ENCODE data around the gene PIGC.

The PIGC gene

DNA sequence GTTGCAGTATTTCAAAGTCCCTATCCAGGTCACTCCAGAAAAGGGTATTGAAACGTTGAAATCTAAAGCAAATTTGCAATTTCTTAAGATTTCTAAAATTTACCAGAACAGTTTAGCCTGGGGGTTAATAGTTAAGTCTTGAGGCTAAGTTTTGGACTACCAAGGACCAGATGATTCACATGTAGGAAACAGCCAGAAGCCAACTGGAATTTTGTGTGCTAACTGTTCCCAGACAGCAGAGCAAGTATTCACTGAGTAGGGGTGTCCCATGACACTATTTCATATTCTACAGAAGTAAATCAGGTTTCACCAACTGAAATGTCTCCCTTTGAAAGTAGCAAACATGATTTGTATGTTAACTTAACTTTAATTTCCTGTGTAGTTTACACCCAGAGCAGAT is 34.9 kb downstream of the PIGC start:
- DNase-seq (ENCODE audit: low spot score), result no peak
- TF ChIP-seq CTCF (IDR thresholded peaks at IDR 0.05; ENCODE audit: extremely low read depth, insufficient read depth, missing control alignments), result no peak
- in situ Hi-C loops (cut with MboI; ENCODE audit: low pct_unique_long_range_greater_than_20kb, low sequenced_read_pairs, unreplicated experiment), result loop anchor here (25.0 kb wide), 1 partner anchor 597 kb away; no protein-coding TSS in a partner anchor

- in situ Hi-C loops (cut with MboI; ENCODE audit: low pct_unique_long_range_greater_than_20kb, low sequenced_read_pairs, unreplicated experiment), result loop anchor here (25.0 kb wide), 1 partner anchor 595 kb away; no protein-coding TSS in a partner anchor
- TF ChIP-seq CTCF (IDR thresholded peaks at IDR 0.05; ENCODE audit: extremely low read depth, insufficient read depth, missing control alignments), result no peak
- DNase-seq (ENCODE audit: low spot score), result no peak
Observed at GRCh38 chr1:172406968-172407367, 36.9 kb downstream of the PIGC start.

DNA sequence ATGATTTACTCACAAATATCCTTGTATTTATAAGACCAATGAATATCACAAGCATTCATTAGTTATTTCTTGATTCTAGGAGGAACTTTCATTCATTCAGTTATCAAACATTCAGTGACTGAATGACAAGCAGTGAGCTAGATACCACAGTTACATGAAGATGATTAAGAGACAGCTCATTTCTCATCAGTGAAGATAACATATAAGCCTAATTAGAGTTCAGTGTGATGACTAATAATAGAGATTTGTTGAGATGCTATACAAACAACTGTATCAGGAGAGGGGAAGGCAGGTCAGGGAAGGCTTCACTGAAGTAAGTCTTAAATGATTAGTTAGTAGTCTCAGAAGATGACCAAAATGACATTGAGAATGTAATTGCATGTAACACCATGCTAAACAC is 38.0 kb downstream of the PIGC start:
- TF ChIP-seq CTCF (IDR thresholded peaks at IDR 0.05; ENCODE audit: extremely low read depth, insufficient read depth, missing control alignments), result no peak
- DNase-seq (ENCODE audit: low spot score), result no peak
- in situ Hi-C loops (cut with MboI; ENCODE audit: low pct_unique_long_range_greater_than_20kb, low sequenced_read_pairs, unreplicated experiment), result loop anchor here (25.0 kb wide), 1 partner anchor 594 kb away; no protein-coding TSS in a partner anchor

- in situ Hi-C loops (cut with MboI; ENCODE audit: low pct_unique_long_range_greater_than_20kb, low sequenced_read_pairs, unreplicated experiment), result loop anchor here (25.0 kb wide), 1 partner anchor 592 kb away; no protein-coding TSS in a partner anchor
- no peak for TF ChIP-seq CTCF (IDR thresholded peaks at IDR 0.05; ENCODE audit: extremely low read depth, insufficient read depth, missing control alignments)
- DNase-seq (ENCODE audit: low spot score), result no peak
Observed at GRCh38 chr1:172404121-172404520, 39.7 kb downstream of the PIGC start.

GRCh38 chr1:172402878-172403569 is 40.8 kb downstream of the PIGC start:
- no peak for TF ChIP-seq CTCF (IDR thresholded peaks at IDR 0.05; ENCODE audit: extremely low read depth, insufficient read depth, missing control alignments)
- in situ Hi-C loops (cut with MboI; ENCODE audit: low pct_unique_long_range_greater_than_20kb, low sequenced_read_pairs, unreplicated experiment), result loop anchor here (25.0 kb wide), 1 partner anchor 591 kb away; no protein-coding TSS in a partner anchor
- no peak for DNase-seq (ENCODE audit: low spot score)

DNA sequence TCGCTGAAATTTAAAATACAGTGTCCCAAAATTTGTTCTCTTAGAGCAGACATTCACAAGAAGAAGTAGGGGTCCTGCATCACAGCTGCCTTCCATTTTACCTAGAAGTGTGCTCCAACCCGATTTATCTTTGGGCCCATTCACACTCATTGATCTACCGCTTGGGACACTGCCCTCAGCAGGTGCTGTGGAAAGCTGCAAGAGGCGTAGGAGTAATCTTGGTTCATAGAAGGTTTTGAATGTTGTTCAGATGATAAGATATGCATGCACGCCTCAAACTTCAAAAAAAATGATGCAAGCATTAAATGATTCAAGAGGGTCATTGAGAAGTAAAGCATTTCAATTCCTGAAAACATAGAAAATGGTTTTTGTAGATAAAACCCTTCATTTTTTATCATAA is 42.0 kb downstream of the PIGC start:
- in situ Hi-C loops (cut with MboI; ENCODE audit: low pct_unique_long_range_greater_than_20kb, low sequenced_read_pairs, unreplicated experiment), result loop anchor here (25.0 kb wide), 1 partner anchor 590 kb away; no protein-coding TSS in a partner anchor
- no peak for DNase-seq (ENCODE audit: low spot score)
- TF ChIP-seq CTCF (IDR thresholded peaks at IDR 0.05; ENCODE audit: extremely low read depth, insufficient read depth, missing control alignments), result peak; percentile 17
